ENCODE measurements around the gene ARIH1.
A peak's percentile ranks its signal among the peaks of the same experiment; 100 is the strongest.

The ARIH1 gene

GRCh38 chr15:72496783-72497182, 22.7 kb downstream of the ARIH1 start:
- H3K9me3 Mint-ChIP-seq = no peaks in the 10 kb centered on the region
- peaks cover 70% of the 10 kb centered on the region for H3K4me1 Mint-ChIP-seq (ENCODE audit: low read depth)
- no peaks in the 10 kb centered on the region for H3K27me3 Mint-ChIP-seq
- H3K36me3 Mint-ChIP-seq (ENCODE audit: low read depth) = peaks cover 45% of the 10 kb centered on the region
- DNase-seq = no peak
- H3K27ac Mint-ChIP-seq = no peak overlapping the region
- no peak overlapping the region for H3K4me3 Mint-ChIP-seq

GRCh38 chr15:72497402-72497801, 23.3 kb downstream of the ARIH1 start:
- Mint-ChIP-seq H3K27me3 (no peaks in the 10 kb centered on the region), H3K4me3 (no peak overlapping the region), H3K27ac (peak overlapping the region; percentile 65), H3K4me1 (ENCODE audit: low read depth) (peaks cover 71% of the 10 kb centered on the region), H3K9me3 (no peaks in the 10 kb centered on the region), H3K36me3 (ENCODE audit: low read depth) (peaks cover 50% of the 10 kb centered on the region)
- no peak for DNase-seq

GRCh38 chr15:72502220-72502809, 28.2 kb downstream of the ARIH1 start:
- H3K4me1 Mint-ChIP-seq (ENCODE audit: low read depth) = peaks cover 62% of the 10 kb centered on the region

GRCh38 chr15:72503147-72503546, 29.0 kb downstream of the ARIH1 start:
- Mint-ChIP-seq H3K4me3 (no peak overlapping the region), H3K27ac (peak overlapping the region; percentile 58), H3K27me3 (no peaks in the 10 kb centered on the region), H3K36me3 (ENCODE audit: low read depth) (peaks cover 51% of the 10 kb centered on the region), H3K4me1 (ENCODE audit: low read depth) (peaks cover 60% of the 10 kb centered on the region), H3K9me3 (no peaks in the 10 kb centered on the region)
- DNase-seq = no peak

More at GRCh38 chr15:72502220-72502809, 28.2 kb downstream of the ARIH1 start:
- Mint-ChIP-seq H3K9me3 (no peaks in the 10 kb centered on the region), H3K27ac (peak overlapping the region; percentile 69), H3K27me3 (no peaks in the 10 kb centered on the region), H3K4me3 (no peak overlapping the region), H3K36me3 (ENCODE audit: low read depth) (peaks cover 57% of the 10 kb centered on the region)
- DNase-seq = no peak

- Mint-ChIP-seq H3K4me3 (no peak overlapping the region), H3K27me3 (no peaks in the 10 kb centered on the region), H3K9me3 (no peaks in the 10 kb centered on the region), H3K4me1 (ENCODE audit: low read depth) (peaks cover 66% of the 10 kb centered on the region), H3K36me3 (ENCODE audit: low read depth) (peaks cover 34% of the 10 kb centered on the region), H3K27ac (no peak overlapping the region)
- DNase-seq = no peak
These were observed 33.4 kb downstream of the ARIH1 start for GRCh38 chr15:72507402-72508092.

- H3K27me3 Mint-ChIP-seq = no peaks in the 10 kb centered on the region
- no peak overlapping the region for H3K4me3 Mint-ChIP-seq
- H3K36me3 Mint-ChIP-seq (ENCODE audit: low read depth) = peaks cover 26% of the 10 kb centered on the region
- peak overlapping the region; percentile 52 for H3K27ac Mint-ChIP-seq
- peaks cover 62% of the 10 kb centered on the region for H3K4me1 Mint-ChIP-seq (ENCODE audit: low read depth)
- H3K9me3 Mint-ChIP-seq = no peaks in the 10 kb centered on the region
- no peak for DNase-seq
These were observed 35.4 kb downstream of the ARIH1 start for GRCh38 chr15:72509484-72509883.

GRCh38 chr15:72511536-72511935, 37.4 kb downstream of the ARIH1 start:
- Mint-ChIP-seq H3K36me3 (ENCODE audit: low read depth) (peaks cover 29% of the 10 kb centered on the region), H3K27ac (peak overlapping the region; percentile 23), H3K9me3 (no peaks in the 10 kb centered on the region), H3K4me3 (no peak overlapping the region), H3K4me1 (ENCODE audit: low read depth) (peaks cover 67% of the 10 kb centered on the region), H3K27me3 (no peaks in the 10 kb centered on the region)
- no peak for DNase-seq

- Mint-ChIP-seq H3K27me3 (no peaks in the 10 kb centered on the region), H3K4me1 (ENCODE audit: low read depth) (peaks cover 60% of the 10 kb centered on the region), H3K36me3 (ENCODE audit: low read depth) (peaks cover 38% of the 10 kb centered on the region), H3K4me3 (no peak overlapping the region), H3K27ac (no peak overlapping the region), H3K9me3 (no peaks in the 10 kb centered on the region)
- DNase-seq = no peak
These were observed 41.7 kb downstream of the ARIH1 start for GRCh38 chr15:72515591-72516389.

- no peak for DNase-seq
- Mint-ChIP-seq H3K4me1 (ENCODE audit: low read depth) (peaks cover 54% of the 10 kb centered on the region), H3K4me3 (no peak overlapping the region), H3K36me3 (ENCODE audit: low read depth) (peaks cover 48% of the 10 kb centered on the region), H3K27ac (no peak overlapping the region), H3K9me3 (no peaks in the 10 kb centered on the region), H3K27me3 (no peaks in the 10 kb centered on the region)
These were observed 42.6 kb downstream of the ARIH1 start for GRCh38 chr15:72516777-72517176.

- no peaks in the 10 kb centered on the region for H3K9me3 Mint-ChIP-seq
- H3K4me1 Mint-ChIP-seq (ENCODE audit: low read depth) = peaks cover 28% of the 10 kb centered on the region
- H3K4me3 Mint-ChIP-seq = no peak overlapping the region
- H3K27ac Mint-ChIP-seq = peak overlapping the region; percentile 14
- peaks cover 57% of the 10 kb centered on the region for H3K36me3 Mint-ChIP-seq (ENCODE audit: low read depth)
- no peaks in the 10 kb centered on the region for H3K27me3 Mint-ChIP-seq
- no peak for DNase-seq
These were observed 47.6 kb downstream of the ARIH1 start for GRCh38 chr15:72521682-72522081.

GRCh38 chr15:72532991-72533601, 59.0 kb downstream of the ARIH1 start:
- H3K36me3 Mint-ChIP-seq (ENCODE audit: low read depth) = peaks cover 20% of the 10 kb centered on the region
- H3K4me3 Mint-ChIP-seq = no peak overlapping the region
- H3K4me1 Mint-ChIP-seq (ENCODE audit: low read depth) = peaks cover 53% of the 10 kb centered on the region
- H3K27me3 Mint-ChIP-seq = no peaks in the 10 kb centered on the region
- H3K9me3 Mint-ChIP-seq = no peaks in the 10 kb centered on the region
- H3K27ac Mint-ChIP-seq = no peak overlapping the region
- no peak for DNase-seq

GRCh38 chr15:72534523-72534922, 60.4 kb downstream of the ARIH1 start:
- no peak for DNase-seq
- Mint-ChIP-seq H3K27me3 (no peaks in the 10 kb centered on the region), H3K4me1 (ENCODE audit: low read depth) (peaks cover 48% of the 10 kb centered on the region), H3K36me3 (ENCODE audit: low read depth) (peaks cover 26% of the 10 kb centered on the region), H3K27ac (no peak overlapping the region), H3K4me3 (no peak overlapping the region), H3K9me3 (no peaks in the 10 kb centered on the region)

GRCh38 chr15:72535911-72536310, 61.8 kb downstream of the ARIH1 start:
- Mint-ChIP-seq H3K4me1 (ENCODE audit: low read depth) (peaks cover 46% of the 10 kb centered on the region), H3K36me3 (ENCODE audit: low read depth) (peaks cover 33% of the 10 kb centered on the region), H3K4me3 (no peak overlapping the region), H3K27me3 (no peaks in the 10 kb centered on the region), H3K27ac (no peak overlapping the region), H3K9me3 (no peaks in the 10 kb centered on the region)
- DNase-seq = no peak

GRCh38 chr15:72536506-72536905, 62.4 kb downstream of the ARIH1 start:
- H3K4me1 Mint-ChIP-seq (ENCODE audit: low read depth) = peaks cover 46% of the 10 kb centered on the region
- H3K4me3 Mint-ChIP-seq = no peak overlapping the region
- H3K36me3 Mint-ChIP-seq (ENCODE audit: low read depth) = peaks cover 38% of the 10 kb centered on the region
- no peak for DNase-seq
- no peak overlapping the region for H3K27ac Mint-ChIP-seq
- no peaks in the 10 kb centered on the region for H3K27me3 Mint-ChIP-seq
- no peaks in the 10 kb centered on the region for H3K9me3 Mint-ChIP-seq
